HG02588 (cell line): ENCODE results near the gene MAD1L1.
"Not testable (repeated sequence)": the region's sequence is repeated elsewhere in the genome, so short reads cannot be mapped to it uniquely, and the experiment has no call there.

Experiments used
- ATAC-seq: cut with Tn5 transposase; IDR thresholded peaks from one replicate; pipeline ENCODE4 v1.9.1; 2021; ENCODE audit warnings: mild to moderate bottlenecking, moderate library complexity; ENCODE audit not compliant: unreplicated experiment

The MAD1L1 gene

DNA sequence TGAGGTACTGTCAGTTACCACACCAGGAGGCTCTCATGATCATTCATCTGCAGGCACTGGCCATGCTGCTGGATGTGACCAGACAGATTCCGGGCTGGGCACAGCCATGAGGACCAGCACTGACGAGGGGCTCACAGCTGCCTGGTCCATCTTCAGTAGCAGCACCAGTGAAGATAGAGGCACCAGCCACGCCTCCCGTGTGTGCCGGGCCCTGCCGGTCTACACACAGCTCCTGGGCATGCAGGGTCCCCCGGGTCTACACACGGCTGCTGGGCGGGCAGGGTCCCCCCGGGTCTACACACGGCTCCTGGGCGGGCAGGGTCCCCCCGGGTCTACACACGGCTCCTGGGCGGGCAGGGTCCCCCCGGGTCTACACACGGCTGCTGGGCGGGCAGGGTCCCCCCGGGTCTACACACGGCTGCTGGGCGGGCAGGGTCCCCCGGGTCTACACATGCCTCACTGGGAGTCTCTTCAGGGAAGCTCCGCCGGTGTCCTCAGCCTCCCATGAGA, 236.8 kb downstream of the MAD1L1 start:
- ATAC-seq: not testable (repeated sequence)

DNA sequence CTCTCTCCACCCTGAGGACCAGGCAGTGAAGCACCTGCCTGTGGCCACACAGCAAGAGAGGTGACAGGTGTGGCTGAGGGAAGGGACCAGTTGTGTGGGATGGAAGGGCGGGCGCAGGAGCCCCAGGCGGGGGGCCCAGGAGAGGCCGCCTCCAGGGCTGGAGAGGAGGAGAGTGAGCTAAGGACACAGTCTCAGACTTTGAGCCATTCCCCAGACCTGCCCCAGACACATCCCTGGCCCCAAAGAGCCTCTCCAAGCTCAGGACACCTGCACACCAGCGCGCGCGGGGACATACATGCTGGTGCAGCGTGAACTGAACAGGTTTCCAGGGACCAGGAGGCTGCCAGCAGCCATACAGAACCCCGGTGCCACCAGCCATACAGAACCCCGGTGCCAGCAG, 237.3 kb downstream of the MAD1L1 start:
- no peak for ATAC-seq

DNA sequence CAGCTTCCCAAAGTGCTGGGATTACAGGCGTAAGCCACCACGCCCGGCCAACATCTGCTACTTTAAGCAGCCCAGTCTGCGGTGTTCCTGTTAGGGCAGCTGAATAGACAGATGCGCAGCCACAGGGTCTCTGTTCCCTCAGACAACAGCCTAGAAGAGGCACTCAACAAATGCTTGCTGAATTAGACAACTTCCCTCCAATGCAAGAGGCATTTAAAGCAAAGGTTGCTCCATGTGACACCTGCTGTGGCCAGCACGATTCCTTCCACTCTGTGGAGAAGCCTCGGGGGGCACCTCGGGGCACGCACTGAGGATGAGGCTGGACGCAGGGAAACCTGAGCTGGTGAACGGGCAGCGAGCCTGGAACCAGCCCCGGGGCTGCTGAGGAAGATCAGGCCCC, 237.8 kb downstream of the MAD1L1 start:
- no peak for ATAC-seq

DNA sequence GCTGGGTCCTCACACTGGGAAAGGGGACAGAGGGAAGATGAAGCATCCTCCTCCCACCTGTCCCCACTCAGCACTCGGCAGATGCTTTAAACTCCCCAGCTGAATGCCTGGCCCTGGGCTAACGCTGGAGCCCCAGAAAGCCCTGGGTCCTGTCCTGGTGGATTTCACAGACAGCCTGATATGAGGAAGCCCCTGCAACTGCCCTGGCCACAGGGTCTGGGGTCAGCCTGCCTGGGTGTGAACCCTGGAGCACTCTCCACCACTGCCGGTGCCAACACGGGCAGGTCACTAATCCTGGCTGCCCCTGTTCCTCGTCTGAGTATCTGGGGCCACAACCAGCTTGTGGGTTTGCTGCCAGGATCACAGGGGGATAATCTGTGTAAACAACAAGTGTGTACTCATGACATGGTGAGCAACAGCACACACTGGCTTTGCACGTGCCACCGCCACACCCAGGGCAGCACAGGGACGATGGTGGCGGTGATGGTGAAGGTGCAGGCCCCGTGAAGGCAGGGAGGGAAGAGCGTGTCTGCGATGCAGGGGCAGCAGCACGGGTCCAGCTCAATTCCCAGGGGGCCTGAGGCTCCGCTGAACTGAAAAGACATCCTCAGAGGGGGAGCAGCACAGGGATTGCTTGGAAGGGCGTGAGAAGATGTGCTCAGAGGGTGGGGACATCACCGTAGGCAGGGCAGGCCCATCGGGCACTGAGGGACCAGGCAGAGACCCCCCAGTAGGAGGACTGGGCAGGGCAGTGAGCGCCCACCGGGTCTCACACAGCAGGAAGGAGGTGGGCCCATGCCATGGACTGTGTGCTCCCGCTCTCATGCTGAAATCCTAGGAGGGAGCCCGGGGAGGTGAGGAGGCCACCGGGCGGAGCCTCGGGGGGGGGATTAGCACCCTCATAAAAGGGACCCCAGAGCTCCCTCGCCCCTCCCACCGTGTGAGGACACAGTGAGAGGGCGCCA, 238.7 kb downstream of the MAD1L1 start:
- ATAC-seq: no peak

DNA sequence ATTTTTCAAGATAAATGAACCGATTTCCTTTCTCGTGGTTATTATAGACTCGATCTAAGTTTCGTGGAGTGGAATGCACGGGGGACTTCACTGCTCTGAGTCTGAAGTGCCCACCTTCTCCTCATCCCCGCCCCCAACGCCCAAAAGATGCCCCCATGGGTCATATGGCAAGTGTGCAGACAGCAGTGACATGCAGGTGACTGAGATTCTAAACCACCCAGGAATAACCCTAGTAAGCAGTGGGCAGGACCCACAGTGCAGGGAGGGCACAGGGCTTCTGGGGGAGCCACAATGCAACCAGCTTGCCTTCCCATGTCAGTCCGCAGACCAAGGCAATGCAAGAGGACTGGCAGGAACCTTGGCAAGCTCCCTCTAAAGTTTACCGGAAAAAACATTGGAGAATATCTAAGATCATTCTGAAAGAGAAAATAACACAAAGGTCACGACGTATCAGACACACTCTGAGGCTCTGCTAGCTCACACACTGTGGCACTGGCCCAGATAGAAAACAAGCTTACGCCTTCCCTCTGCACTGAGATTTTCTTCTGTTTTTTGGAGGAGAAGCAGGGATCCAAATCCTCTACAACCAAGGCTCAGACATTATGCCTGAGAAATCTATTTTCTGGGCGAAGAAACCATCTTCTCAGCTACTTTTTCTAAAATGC, 239.6 kb downstream of the MAD1L1 start:
- ATAC-seq: no peak

DNA sequence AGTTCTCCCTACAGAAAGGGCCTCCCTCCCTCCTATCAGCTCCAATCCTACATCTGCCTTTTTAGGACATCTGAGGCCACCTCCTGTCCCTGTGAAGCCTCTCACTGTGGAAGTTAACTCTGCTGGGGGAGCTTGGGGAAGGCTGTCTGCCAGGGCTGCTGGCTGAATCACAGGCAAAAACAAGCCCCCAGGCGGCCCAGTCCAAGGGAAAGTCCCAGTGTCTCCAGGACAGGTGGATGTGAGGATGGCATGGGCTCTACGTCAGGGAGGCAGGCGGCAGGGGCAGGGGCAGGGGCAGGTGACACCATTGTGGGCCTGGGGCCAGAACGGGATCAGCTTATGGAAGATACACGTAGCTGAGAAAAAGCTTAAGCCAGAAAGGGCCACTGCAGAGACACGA, 240.2 kb downstream of the MAD1L1 start:
- ATAC-seq: no peak

DNA sequence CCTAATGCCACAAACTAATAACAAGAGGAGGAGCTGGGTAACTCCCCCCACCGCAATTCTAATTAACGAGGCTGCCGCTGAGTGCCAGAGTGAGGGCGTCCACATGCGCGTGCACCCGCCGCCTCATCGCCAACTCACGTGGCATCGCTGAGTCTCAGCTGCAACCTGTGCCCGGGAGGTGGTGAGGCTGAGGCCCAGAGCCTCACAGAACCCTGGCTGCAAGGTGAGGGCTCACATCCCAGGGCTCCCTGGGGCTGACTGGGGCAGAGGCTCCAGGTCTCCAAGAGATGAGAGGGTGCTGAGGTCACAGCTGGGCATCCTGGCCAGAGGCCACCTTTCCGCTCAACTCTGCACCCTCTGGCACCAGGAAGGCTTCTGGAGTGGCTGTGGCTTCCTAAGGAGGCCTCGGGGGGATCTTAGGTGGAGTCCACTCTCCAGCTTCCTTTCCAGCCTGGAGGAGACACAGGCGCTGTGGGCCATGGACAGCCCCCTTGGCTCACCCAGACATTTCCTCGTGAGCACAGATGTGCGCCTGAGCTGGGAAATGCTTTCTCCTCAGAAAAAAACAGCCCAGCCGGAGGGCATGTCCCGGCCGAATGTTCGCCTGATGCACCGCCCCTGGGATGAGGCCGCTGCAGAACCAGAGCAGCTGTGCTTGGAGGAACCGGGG, 242.6 kb downstream of the MAD1L1 start:
- no peak for ATAC-seq

DNA sequence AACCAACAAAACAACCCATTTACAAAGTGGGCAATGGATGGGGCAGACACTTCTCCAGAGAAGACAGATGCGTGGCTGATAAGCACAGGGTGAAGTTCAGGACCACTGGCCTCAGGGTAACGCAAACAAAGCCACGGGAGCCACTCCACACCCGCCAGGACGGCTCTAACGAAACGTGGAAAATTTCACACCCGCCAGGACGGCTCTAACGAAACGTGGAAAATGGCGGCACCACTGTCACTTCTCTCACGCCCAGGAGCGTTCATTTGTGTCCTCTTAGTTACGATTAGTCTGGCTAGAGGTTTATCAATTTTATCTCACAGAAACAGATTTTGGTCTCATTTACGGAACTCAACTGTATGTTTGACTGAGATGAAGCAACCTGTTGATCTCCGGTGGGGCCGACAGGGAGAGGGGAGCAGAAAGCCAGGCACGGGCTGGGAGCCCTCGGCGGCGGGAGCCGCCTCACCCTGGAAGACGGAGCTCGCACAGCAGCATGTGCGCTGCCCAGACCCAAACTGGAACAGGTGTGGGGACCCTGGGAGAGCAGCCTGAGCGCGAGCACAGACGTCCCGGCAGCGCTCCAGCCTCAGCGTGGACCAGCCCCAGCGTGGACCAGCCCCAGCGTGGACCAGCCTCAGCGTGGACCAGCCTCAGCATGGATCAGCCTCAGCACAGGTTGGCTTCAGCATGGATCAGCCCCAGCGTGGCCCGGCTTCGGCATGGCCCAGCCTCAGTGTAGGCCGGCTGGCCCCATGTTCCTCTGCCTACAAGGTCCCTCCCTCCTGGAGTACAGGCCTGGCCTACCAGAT, 243.5 kb downstream of the MAD1L1 start:
- no peak for ATAC-seq

DNA sequence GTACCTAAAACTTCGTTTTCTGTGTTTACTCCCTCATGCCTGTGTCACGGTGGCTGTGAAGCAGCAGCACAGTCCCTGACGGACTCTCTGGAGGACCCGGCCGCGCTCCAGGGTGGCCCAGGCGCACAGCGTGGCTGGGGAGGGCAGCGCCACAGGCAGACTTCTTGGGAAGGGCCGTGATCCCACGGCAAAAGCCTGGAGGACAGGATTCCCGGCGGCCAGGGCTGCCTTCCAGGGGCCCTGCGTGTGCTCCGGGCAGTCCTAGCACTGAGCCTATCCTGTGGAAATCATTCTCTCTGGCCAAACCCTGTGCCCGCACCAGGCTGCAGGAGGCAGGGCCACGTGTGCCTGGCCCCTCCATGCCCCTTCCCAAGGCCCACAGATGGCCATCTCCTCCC, 244.2 kb downstream of the MAD1L1 start:
- ATAC-seq: no peak

DNA sequence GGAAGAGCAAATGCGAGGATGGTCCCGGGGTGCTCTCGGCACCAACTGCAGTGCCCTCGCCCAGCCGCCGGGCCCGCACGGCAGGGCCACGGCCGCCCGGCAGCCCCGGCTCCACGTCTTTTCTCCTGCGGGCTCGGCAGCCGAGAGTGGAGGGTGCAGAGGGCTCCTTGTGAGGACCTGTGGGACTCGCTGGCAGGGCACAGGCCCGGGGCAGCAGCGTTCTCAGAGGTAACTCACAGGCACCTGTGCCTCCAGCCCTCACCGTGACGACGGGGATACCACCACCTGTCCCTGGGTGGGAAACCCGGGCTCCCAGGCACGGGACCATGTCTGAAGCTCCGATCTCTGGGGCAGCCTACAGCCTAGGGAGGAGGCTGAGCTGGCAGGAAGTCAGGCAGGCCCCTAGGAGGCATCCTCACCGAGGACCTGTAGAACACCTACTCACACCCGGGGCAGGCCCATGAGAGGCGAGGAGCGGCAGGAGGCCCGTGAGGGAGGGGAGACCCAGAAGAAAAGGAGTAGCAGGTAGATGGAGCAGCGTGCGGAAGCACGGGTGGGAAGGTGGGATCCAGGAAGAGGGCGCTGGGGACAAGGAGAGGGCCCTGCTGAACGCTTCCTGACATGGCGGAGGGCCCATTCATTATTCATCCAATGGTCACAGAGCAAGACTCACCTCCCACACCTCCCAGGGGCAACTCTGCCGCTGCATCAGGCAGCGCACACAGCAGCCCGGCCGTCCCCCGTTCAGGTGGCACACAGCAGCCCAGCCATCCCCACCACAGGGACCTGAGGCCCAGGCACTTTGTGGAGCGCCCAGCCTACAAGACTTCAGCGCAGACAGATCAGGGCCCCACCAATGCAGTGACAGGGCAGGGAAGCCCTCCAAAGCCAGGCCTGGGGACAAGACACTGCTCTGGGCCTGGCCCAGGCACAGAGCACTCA, 244.9 kb downstream of the MAD1L1 start:
- no peak for ATAC-seq

DNA sequence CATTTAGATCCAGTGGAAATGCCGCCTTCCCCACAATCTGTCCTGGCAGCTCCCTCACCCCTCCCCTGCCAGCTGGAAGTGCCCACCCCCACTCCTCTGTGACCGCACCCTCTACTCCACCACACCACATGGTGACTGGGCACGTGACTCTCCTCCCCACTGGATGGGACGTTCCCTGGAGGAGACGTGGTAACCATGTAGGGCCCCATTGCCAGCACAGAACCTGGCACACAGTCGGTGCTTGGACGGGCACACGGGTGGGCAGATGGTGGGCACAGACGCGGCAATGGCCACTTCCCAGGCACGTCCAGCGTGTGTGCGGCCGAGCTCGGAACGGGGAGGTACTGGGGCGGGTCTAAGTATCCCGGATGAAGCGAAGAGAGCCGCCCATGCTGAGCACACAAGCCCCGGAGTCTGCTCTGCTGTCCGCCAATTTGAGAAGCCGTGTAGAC, 245.6 kb downstream of the MAD1L1 start:
- ATAC-seq: no peak

DNA sequence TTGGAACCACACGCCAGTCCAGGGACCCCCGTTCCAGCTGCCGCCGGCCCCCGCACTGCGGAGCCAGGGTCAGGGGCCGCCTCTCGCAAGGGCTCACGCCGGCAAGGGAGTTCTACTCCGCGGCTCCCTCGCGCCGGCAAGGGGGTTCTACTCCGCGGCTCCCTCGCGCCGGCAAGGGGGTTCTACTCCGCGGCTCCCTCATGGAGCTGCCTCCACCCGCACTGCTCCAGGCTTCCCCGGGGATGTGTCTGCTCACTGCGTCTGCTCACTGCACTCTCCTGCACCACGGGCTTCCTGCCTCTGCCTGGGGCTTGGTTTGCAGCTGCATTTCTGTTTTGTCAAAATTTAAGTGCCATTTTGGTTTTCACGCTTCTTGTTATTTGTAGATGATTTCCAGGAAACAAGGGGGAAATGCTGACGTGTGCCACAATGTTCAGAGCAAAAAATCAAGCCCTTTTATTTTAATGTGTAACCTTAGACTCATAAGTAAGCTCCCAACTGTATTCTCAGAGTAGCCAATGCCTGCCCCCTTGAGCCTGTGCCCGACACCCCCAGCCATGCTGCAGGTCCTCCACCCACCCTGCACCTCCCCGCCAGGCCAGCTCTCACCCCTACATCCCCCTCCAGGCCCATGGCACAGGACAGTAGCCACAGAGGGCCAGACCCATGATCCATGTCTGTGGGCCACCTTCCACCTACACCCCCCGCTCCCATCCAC, 246.2 kb downstream of the MAD1L1 start:
- ATAC-seq: no peak

DNA sequence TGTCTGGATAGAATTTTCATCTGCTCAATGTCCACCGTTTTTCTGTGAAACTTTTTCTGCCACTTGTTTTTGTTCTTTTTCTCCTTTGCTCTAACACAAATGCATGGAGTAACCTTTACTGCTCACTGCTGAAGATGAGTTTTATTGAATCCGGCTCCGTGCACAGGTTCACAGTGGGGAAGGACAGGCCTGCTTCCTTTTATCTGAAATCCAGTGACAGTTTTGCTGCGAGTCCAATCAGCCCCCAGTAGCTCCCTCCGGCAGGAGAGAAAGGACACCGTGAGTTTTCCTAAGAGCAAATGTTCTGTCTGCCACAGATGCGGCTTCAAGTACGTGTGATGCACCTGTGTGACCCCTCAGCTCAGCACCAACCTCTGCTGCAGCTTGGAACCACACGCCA, 246.8 kb downstream of the MAD1L1 start:
- no peak for ATAC-seq

DNA sequence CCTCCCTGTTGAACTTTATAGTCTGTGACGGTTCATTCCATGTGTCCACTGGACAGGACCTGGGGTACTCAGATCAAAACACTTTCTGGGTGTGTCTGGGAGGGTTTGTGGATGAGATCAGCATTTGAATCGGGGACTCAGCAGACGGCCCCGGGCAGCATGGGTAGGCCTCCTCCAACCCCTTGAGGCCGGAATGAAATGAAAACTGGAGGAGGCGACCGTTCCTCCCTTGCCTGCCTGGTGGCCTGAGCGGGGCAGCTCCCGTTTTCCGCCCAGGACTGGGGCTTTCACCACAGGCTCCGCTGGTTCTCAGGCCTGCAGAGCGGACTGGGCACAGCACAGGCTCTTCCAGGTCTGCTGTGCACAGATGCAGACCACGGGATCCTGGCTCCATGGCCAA, 247.7 kb downstream of the MAD1L1 start:
- no peak for ATAC-seq

DNA sequence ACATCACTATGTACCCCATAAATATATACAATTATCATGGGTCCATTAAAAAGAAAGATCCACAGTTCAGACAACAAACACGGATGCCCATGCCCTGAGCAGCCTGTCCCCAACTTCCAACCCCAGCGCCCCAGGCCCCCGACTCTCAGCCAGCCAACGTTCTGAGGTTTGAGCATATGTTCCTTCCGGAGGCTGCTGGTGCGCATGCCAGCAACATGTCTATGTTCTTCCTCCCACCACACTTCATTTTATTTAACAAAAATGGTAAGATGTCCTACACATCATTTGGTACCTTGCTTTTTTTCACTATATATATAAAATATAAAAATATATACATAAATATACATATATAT, 250.9 kb downstream of the MAD1L1 start:
- ATAC-seq: no peak

DNA sequence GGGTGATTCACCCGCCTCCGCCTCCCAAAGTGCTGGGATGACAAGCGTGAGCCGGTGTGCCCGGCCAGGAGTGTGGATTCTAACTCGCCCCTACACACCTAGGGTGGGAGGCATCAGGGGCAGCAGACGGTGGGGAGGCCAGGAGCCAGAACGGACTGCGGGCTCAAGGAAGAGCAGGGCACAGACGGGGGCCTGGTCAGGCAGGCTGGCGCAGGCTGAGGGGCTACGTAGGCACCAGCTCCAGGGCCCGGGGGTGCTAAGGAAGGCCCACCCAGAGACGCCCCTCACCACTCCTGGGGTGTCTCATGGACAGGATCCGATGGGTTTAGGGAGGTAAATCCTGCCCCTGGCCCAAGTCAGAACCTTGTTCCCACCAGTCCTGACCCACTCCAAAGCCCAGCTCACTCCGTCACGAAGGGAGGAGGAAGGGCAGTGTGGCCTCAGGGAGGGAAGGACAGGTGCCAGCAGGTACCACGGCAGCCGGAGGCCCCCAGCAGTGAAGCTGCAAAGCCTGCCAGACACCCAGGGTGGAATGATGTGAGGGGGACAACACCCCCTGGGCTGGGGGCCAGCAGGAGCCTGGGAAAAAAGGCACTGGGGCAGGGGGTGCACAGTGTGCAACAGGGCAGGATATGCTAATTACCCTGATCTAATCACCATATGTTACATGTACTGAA, 251.4 kb downstream of the MAD1L1 start:
- no peak for ATAC-seq

DNA sequence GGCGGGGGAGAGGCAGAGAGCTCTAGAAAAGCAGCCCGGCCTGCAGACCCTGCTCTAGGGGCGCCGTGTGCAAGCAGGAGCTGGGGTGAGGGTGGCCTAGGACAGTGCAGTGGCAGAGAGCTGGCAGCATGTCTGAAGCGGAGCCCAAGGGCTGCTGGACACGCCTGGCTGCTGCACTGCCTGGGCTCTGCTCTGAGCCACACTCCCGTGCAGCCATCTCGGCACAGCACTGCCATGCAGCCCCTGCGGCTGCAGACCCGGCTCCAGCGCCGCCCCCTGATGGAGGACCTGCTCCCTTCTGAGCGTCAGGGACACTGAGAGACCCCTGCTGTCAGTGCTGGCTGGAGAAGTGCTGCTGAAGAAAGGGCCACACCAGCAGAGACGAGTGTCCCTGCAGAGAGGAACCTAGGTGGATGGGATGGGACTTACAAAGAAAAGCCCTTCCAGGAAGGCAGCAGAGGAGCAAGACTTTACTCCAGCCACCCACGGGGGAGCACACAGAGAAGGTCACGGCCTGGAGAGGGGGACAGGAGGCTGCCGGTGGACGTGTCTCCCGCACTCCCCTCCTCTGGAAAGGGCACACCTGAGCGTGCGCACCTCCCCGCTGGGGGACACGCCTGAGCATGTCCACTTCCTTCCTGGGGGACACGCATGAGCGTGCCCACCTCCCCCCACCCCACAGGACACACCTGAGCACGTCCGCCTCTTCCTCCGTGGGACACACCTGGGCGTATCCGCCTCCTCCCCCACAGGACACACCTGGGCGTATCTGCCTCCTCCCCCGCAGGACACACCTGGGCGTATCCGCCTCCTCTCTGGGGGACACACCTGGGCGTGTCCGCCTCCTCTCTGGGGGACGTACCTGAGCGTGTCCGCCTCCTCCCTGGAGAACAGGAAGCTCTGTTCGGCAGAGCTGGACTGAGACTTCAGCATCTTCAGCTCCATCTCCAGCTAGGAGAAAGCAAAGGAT, 252.9 kb downstream of the MAD1L1 start:
- ATAC-seq: no peak
